ENCODE results near the gene ADARB2.

DNA sequence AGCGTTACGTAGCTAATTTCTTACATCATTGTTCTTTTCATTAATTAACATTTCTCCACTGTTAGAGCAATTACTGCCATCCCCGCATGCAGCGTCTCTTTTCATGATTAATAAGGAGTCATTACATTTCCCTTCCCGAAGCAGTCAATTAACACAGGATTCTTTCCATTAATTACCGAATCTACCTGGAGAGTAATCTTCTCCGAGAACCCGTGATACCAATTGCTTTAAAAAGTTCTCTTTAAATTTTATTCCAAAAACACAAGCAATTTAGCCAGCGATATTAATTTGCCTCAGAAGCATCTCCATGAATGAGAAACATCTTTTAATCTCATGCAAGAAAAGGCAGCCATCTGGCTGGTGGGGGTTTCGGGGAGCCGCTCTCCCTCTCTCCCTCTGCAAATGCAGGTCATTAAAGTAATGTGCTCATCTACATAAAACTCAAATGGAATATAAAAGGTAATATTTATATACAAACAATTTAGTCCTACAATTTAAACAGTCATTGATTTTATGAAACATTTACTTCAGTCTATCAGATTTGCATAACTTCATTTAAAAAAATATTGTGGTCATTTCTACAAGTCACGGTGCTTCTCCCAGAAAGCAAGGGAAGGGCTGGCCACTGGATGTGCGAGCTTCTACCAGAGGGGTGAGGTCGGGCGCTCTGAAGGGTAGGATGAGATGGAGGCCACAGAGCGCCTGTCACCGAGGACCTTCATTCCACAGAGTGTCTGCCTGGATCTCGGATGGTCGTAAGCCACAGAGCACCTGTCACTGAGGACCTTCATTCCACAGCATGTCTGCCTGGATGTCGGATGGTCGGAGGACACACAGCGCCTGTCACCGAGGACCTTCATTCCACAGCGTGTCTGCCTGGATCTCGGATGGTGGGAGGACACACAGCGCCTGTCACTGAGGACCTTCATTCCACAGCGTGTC lies 536.2 kb downstream of the ADARB2 start:
- TF ChIP-seq, protein P1, sequence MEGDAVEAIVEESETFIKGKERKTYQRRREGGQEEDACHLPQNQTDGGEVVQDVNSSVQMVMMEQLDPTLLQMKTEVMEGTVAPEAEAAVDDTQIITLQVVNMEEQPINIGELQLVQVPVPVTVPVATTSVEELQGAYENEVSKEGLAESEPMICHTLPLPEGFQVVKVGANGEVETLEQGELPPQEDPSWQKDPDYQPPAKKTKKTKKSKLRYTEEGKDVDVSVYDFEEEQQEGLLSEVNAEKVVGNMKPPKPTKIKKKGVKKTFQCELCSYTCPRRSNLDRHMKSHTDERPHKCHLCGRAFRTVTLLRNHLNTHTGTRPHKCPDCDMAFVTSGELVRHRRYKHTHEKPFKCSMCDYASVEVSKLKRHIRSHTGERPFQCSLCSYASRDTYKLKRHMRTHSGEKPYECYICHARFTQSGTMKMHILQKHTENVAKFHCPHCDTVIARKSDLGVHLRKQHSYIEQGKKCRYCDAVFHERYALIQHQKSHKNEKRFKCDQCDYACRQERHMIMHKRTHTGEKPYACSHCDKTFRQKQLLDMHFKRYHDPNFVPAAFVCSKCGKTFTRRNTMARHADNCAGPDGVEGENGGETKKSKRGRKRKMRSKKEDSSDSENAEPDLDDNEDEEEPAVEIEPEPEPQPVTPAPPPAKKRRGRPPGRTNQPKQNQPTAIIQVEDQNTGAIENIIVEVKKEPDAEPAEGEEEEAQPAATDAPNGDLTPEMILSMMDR (IDR thresholded peaks at IDR 0.05; ENCODE audit: insufficient read depth, low read length) = no peak
- TF ChIP-seq GABPA (IDR thresholded peaks at IDR 0.05; ENCODE audit: low read depth) = no peak
- TF ChIP-seq, protein P2, sequence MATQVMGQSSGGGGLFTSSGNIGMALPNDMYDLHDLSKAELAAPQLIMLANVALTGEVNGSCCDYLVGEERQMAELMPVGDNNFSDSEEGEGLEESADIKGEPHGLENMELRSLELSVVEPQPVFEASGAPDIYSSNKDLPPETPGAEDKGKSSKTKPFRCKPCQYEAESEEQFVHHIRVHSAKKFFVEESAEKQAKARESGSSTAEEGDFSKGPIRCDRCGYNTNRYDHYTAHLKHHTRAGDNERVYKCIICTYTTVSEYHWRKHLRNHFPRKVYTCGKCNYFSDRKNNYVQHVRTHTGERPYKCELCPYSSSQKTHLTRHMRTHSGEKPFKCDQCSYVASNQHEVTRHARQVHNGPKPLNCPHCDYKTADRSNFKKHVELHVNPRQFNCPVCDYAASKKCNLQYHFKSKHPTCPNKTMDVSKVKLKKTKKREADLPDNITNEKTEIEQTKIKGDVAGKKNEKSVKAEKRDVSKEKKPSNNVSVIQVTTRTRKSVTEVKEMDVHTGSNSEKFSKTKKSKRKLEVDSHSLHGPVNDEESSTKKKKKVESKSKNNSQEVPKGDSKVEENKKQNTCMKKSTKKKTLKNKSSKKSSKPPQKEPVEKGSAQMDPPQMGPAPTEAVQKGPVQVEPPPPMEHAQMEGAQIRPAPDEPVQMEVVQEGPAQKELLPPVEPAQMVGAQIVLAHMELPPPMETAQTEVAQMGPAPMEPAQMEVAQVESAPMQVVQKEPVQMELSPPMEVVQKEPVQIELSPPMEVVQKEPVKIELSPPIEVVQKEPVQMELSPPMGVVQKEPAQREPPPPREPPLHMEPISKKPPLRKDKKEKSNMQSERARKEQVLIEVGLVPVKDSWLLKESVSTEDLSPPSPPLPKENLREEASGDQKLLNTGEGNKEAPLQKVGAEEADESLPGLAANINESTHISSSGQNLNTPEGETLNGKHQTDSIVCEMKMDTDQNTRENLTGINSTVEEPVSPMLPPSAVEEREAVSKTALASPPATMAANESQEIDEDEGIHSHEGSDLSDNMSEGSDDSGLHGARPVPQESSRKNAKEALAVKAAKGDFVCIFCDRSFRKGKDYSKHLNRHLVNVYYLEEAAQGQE (IDR thresholded peaks at IDR 0.05; ENCODE audit: insufficient replicate concordance, low read depth) = no peak

Measured in HL-60 (cell line).